ENCODE results near the gene PAX6. TPM values are rescaled to one million over a fixed set of nuclear protein-coding genes. Genes with fewer than 3 reads are reported as not detected.

Gene PAX6
- total RNA-seq, 4 donors from 2014 or later: 0.46 TPM; not detected in 3

- ATAC-seq (ENCODE audit: low FRiP score) (no peak), DNase-seq (ENCODE audit: low spot score) (no peak)
- TF ChIP-seq, protein P1, sequence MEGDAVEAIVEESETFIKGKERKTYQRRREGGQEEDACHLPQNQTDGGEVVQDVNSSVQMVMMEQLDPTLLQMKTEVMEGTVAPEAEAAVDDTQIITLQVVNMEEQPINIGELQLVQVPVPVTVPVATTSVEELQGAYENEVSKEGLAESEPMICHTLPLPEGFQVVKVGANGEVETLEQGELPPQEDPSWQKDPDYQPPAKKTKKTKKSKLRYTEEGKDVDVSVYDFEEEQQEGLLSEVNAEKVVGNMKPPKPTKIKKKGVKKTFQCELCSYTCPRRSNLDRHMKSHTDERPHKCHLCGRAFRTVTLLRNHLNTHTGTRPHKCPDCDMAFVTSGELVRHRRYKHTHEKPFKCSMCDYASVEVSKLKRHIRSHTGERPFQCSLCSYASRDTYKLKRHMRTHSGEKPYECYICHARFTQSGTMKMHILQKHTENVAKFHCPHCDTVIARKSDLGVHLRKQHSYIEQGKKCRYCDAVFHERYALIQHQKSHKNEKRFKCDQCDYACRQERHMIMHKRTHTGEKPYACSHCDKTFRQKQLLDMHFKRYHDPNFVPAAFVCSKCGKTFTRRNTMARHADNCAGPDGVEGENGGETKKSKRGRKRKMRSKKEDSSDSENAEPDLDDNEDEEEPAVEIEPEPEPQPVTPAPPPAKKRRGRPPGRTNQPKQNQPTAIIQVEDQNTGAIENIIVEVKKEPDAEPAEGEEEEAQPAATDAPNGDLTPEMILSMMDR (IDR thresholded peaks at IDR 0.05): no peak
These were observed 30.6 kb downstream of the PAX6 start for GRCh38 chr11:31780480-31780971.

- DNase-seq (ENCODE audit: low spot score) (no peak), ATAC-seq (ENCODE audit: low FRiP score) (no peak)
- TF ChIP-seq, protein P1 (IDR thresholded peaks at IDR 0.05): no peak
These were observed 31.0 kb downstream of the PAX6 start for GRCh38 chr11:31780078-31780477.

- DNase-seq (ENCODE audit: low spot score) (no peak), ATAC-seq (ENCODE audit: low FRiP score) (no peak)
- TF ChIP-seq, protein P1 (IDR thresholded peaks at IDR 0.05): no peak
These were observed 31.7 kb downstream of the PAX6 start for GRCh38 chr11:31779374-31779791.

DNA sequence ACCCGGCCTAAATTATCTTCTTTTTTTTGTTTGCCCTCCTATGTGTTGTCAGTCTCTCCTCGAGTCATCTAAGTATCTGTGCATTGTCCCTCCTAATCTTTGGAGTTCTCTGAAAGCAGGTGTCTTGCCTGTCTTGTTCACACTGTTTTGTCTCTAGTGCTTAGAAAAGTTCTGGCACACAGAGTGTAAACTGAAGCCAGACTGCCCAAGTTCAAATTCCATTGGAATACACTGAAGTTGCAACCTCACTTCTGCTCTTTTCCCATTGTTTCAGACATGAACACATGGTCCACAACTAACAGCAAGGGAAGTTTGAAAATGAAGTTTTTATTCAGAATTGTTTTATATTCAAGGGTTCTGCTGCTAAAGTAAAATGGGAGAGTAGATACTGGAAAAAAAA is 38.7 kb downstream of the PAX6 start:
- no peak for ATAC-seq (ENCODE audit: low FRiP score)
- DNase-seq (ENCODE audit: low spot score): no peak
- TF ChIP-seq, protein P1 (IDR thresholded peaks at IDR 0.05): no peak

GRCh38 chr11:31770011-31770700 is 41.0 kb downstream of the PAX6 start:
- DNase-seq (ENCODE audit: low spot score) (no peak), ATAC-seq (ENCODE audit: low FRiP score) (no peak)
- TF ChIP-seq, protein P1 (IDR thresholded peaks at IDR 0.05): no peak

DNA sequence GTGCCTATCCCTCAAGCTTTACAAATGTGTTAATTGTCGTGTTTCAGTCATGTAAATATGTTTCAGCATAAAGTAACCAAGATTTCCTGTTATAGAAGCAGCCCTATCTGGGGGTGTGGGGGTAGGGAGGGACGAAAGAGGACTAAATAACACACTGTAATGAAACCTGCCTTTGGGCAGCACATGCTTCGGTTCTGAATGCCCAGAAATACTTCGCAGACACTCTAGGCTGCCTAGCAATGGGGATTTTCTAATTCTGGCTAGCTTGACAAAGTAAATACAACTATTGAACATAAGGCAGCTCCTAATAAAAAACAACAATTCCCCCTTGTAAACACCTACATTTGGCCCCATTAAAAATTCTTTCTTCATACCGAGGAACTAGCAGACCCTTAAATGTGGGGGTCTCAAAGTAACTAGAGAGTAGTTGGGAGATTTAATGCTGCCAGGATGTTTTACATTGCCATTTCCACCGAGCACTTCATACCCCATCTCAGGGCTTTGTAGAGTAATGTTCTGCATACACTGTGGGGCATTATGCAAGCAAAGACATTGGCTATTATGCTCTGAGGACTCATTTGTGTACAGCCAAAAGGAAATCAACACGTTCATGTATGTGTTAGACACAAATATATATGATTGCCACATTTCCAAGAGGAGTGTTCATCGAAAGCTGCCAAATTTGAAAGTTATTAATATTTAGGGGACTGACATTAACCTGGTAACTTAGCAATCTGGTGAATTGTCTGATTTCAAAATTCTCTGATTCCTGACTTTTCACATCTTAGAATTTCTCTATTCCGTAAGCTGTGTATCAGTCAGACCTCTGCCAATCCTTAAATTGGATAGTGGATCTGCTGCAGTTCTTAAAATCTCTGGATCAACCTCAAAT is 42.1 kb downstream of the PAX6 start:
- TF ChIP-seq, protein P1 (IDR thresholded peaks at IDR 0.05): no peak
- no peak for DNase-seq (ENCODE audit: low spot score)
- no peak for ATAC-seq (ENCODE audit: low FRiP score)
